Memory B cell (primary cell): Measurements from ENCODE around the gene CABP1.
A peak's percentile ranks its signal among the peaks of the same experiment; 100 is the strongest.
"Not testable (repeated sequence)": the region's sequence is repeated elsewhere in the genome, so short reads cannot be mapped to it uniquely, and the experiment has no call there.

Experiments
- ATAC-seq: fragments of 150-1000 bp; cut with Tn5 transposase; 2 replicates; pipeline ENCODE4 v1.10.0; 2021; ENCODE audit warnings: low read depth, mild to moderate bottlenecking, moderate library complexity
- DNase-seq, 2 donors: peaks; one replicate each; pipeline ENCODE4 v3.0.0; 2022; ENCODE audit warnings: low spot score in 2 of 2
- H3K27ac Mint-ChIP-seq: one replicate; pipeline ENCODE4 v1.8.0; 2022; ENCODE audit warnings: mild to moderate bottlenecking, moderate library complexity, mixed read lengths
- H3K27me3 Mint-ChIP-seq: one replicate; pipeline ENCODE4 v1.8.0; 2022; ENCODE audit warnings: mixed read lengths
- H3K36me3 Mint-ChIP-seq: one replicate; pipeline ENCODE4 v1.8.0; 2022; ENCODE audit warnings: mild to moderate bottlenecking, mixed read lengths
- H3K4me1 Mint-ChIP-seq: one replicate; pipeline ENCODE4 v1.8.0; 2022; ENCODE audit warnings: mixed read lengths
- H3K4me3 Mint-ChIP-seq: one replicate; pipeline ENCODE4 v1.8.0; 2022; ENCODE audit warnings: mild to moderate bottlenecking, moderate library complexity, mixed read lengths
- H3K9me3 Mint-ChIP-seq: one replicate; pipeline ENCODE4 v1.8.0; 2022; ENCODE audit warnings: mixed read lengths

CABP1 gene

DNA sequence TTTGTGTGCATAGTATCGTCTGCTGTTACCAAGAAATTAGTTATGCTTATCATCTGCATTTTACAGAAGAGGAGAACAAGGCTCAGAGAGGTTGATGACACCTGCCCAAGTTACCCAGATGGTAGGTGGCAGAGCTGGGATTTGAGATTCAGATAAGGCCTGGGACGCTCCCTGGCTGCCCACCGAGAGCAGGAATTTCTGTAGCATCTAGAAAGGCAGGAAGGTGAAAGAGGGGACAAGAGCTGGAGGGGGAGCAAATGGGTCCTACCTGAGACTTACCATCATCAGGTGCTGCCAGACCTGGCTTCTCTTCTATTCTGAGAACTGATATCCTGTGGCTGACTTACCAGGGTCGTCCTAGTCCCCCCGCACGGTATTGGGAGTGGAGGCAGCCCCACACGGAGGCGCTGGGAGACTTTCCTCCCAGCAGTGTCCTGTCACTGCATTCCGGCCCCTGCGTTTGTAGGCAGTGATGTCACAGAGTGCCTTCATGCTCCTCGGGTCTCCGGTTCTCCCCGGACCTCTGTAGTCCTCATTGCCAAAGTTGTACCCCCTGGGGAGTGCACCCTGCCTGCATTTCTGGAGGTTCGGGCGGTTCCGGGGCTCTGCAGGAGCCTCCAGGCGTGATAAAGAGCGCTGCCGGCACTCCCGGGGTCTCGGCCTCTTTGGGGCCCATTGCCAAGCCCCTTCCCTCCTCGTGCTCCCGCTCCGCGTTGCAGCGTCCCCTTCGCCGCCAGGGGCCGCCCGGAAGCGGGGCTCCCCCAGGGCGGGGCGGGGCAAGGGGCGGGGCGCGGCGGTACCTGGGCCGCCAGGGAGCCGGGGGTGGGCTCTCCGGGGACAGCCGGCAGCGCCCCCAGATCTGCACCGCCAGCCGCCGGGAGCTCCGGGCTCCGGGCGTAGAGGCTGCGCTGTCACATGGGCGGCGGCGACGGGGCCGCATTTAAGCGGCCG is at the start of gene CABP1:
Gene CABP1, plus strand, starts transcription at position 856 of the 951 bp plus-strand sequence. Its CDS starts 60 bp downstream, at position 916.
- H3K36me3 Mint-ChIP-seq, result peaks cover 2% of the 10 kb centered on the region
- H3K4me3 Mint-ChIP-seq, result peak within 1 kb of the TSS; percentile 84
- ATAC-seq (peak; percentile 82), DNase-seq (peak; percentile 44 to 60)
- peaks cover 1% of the 10 kb centered on the region for H3K9me3 Mint-ChIP-seq
- peaks cover 24% of the 10 kb centered on the region for H3K27me3 Mint-ChIP-seq
- peaks cover 6% of the 10 kb centered on the region for H3K4me1 Mint-ChIP-seq
- H3K27ac Mint-ChIP-seq, result no peak within 1 kb of the TSS

DNA sequence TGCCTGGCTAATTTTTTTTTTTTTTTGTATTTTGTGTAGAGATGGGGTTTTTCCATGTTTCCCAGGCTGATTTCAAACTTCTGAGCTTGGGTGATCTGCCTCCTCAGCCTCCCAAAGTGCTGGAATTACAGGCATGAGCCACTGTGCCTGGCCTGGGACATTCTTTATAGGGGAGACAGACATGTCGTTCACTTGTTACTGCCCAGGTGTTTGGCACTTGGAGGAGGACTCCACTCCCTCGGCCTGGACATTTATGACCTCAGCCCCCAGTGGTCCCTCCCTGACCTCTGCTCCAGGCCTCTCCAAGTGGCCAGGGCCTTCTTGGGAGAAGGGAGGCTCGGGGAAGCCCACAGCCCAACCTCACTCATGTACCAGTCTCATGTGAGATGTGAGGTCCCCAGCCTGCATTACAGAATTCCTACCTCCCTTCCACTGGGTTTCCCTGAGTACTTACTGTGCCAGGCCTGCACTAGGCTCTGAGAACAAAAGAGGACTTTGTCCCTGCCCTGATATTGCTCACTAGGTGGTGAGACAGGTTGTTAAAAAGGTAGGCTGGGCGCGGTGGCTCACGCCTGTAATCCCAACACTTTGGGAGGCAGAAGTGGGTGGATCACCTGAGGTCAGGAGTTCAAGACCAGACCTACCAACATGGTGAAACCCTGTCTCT is 49.6 kb upstream of the CABP1 start:
- Mint-ChIP-seq H3K27ac (no peak overlapping the region), H3K36me3 (no peaks in the 10 kb centered on the region), H3K4me3 (no peak overlapping the region), H3K4me1 (no peaks in the 10 kb centered on the region), H3K9me3 (no peaks in the 10 kb centered on the region), H3K27me3 (peaks cover 2% of the 10 kb centered on the region)
- ATAC-seq (no peak), DNase-seq (no peak)

DNA sequence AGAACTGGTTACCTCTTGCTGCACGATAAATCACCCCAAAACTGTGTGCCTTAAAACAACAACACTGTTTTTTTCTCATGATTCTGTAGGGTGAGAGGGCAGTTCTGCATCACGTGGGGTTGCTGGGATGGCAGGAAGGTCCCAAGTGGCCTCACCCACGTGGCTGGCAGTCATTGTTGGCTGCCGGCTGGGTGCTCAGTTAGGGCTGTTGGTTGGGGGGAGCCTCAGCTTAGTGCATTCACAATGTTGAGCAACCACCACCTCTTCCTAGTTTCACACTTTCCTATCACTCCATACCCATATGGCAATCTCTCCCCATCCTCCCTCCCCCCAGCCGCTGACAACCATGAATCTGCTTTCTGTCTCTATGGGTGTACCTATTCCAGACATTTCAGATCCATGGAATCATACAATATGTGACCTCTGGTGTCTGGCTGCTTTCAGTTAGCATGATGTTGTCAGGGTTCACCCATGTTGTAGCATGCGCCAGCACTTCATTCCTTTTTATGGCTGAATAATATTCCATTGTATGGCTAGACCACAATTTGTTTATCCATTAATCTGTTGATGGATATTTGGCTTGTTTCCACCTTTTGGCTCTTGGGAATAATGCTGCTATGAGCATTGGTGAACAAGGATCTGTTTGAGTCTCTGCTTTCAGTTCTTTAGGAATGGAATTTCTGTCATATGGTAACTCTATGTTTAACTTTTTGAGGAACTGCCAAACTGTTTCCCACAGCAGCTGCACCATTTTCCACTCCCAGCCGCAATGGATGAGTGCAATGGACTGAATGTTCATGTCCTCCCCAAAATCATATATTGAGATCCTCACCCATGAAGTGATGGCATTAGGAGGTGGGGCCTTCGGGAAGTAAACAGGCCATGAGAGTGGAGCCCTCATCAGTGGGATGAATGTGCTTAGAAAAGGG is 48.0 kb upstream of the CABP1 start:
- H3K36me3 Mint-ChIP-seq, result no peaks in the 10 kb centered on the region
- no peaks in the 10 kb centered on the region for H3K4me1 Mint-ChIP-seq
- no peak for ATAC-seq
- no peak overlapping the region for H3K27ac Mint-ChIP-seq
- DNase-seq, result no peak
- peaks cover 4% of the 10 kb centered on the region for H3K27me3 Mint-ChIP-seq
- H3K4me3 Mint-ChIP-seq, result no peak overlapping the region
- no peaks in the 10 kb centered on the region for H3K9me3 Mint-ChIP-seq

DNA sequence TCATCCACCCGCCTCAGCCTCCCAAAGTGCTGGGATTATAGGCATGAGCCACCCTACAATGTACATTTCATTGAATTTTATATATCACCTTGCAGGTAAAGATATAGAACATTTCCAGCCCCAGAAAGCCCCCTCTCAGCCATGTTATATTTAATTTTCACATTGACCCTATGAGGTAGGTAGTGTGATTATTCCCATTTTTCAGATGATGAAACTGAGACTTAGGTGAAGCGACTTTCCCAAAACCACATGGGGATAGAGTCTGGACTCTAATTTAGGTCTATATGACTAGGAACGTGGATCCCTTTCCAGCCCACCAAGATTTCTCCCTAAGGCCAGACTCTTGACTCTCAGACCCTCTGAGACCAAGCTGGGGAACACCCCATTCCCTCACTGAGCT is 43.5 kb upstream of the CABP1 start:
- Mint-ChIP-seq H3K9me3 (no peaks in the 10 kb centered on the region), H3K27me3 (peaks cover 8% of the 10 kb centered on the region), H3K27ac (no peak overlapping the region)

DNA sequence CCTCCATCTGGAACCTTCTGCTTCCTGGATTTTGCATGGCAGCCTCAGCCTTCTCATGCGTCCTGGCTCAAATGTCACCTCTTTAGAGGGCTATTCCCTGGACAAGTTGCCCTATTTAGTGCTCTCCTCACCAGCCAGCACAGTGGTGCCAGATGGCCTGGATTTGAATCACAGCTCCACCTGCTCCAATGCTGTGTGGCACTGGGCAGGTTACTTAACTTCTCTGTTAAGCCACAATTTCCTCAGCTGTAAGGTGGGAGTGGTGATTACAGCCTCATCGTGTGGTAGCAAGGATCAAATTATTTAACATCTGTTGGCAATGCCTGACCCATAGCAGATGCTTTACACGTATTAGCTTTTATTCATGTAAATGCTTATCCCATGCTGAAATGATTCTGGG is 42.6 kb upstream of the CABP1 start:
- H3K4me1 Mint-ChIP-seq, result peaks cover 2% of the 10 kb centered on the region
- no peaks in the 10 kb centered on the region for H3K9me3 Mint-ChIP-seq
- no peaks in the 10 kb centered on the region for H3K36me3 Mint-ChIP-seq
- peaks cover 10% of the 10 kb centered on the region for H3K27me3 Mint-ChIP-seq
- H3K27ac Mint-ChIP-seq, result no peak overlapping the region
- ATAC-seq (no peak), DNase-seq (no peak)
- no peak overlapping the region for H3K4me3 Mint-ChIP-seq

More for the DNA sequence above, 43.5 kb upstream of the CABP1 start:
- no peak for DNase-seq
- ATAC-seq, result no peak
- Mint-ChIP-seq H3K4me3 (no peak overlapping the region), H3K36me3 (no peaks in the 10 kb centered on the region), H3K4me1 (no peaks in the 10 kb centered on the region)

DNA sequence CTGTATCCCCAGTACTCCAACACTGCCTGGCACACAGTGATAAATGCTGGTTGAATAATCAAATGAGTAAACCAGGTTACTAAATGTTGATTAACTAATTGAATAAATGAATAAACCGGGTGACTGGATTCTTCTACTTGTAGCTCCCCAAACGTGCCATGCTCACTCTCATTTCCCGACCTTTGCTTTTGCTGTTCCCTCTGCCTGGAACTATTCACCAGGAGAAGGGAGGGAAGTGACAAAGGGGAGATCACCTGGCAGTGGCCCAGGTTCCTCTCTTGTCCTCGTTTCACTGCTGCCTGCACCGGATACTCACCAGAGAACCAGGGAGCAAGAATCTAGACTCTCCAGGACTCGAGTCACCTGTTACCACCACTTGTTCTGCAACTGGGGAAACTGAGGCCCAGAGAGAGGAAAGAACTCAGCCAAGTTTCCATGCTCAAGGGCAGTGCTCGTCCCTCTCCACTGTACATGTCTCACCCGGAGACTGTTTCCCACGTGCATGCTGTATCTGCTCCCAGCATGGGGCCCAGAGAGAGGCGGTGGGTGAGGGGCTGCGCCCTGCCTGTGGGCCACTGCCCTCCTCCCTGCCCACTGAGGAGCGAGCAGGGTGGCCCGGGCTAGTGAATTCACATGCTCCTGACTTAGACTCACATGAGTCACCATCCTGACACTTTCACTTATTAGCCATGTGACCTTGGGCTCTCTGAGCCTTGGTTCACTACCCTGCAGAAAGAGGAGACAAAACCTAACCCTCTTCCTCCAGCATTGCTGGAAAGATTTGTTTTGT is 41.6 kb upstream of the CABP1 start:
- peaks cover 10% of the 10 kb centered on the region for H3K27me3 Mint-ChIP-seq
- no peak for ATAC-seq
- no peak for DNase-seq
- no peak overlapping the region for H3K4me3 Mint-ChIP-seq
- peaks cover 2% of the 10 kb centered on the region for H3K4me1 Mint-ChIP-seq
- no peak overlapping the region for H3K27ac Mint-ChIP-seq
- H3K36me3 Mint-ChIP-seq, result no peaks in the 10 kb centered on the region
- no peaks in the 10 kb centered on the region for H3K9me3 Mint-ChIP-seq

DNA sequence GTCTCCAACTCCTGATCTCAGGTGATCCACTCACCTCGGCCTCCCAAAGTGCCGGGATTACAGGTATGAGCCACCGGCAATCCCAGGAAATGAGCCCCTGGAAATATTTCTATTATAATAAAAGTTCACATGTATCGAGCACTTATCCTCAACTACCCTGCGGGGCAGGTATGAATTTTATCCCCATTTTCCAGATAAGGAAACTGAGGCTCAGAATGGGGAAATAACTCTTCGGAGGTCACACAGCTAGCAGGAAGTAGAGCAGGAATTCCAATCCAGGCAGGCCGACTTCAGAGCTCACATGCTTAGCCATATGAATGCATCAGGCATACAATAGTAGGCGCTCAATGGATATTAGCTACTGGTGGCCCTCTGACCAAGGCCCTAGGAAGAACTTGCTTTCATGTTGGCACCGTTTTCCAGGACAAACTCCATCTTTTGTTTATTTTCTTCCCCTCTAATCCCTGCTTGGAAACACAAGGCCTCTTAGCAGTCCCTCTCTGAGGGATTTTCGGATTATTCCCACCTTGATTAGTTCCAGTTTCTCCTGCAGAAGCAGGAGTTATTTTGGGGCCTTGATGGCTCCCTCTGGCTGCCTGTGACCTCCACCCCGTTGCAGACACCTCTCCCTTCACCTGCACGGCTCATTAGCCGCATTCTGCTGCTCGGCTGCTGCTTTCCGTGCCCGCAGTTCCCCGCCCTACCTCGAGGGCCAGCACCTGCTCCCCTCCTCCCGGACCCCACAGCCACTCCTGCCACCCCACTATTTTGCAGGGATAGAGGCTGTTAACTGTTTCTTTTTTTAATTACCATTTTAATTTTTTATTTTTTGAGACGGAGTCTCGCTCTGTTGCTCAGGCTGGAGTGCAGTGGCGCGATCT is 40.5 kb upstream of the CABP1 start:
- DNase-seq (no peak), ATAC-seq (no peak)
- peaks cover 2% of the 10 kb centered on the region for H3K4me1 Mint-ChIP-seq
- H3K36me3 Mint-ChIP-seq, result no peaks in the 10 kb centered on the region
- peaks cover 10% of the 10 kb centered on the region for H3K27me3 Mint-ChIP-seq
- H3K4me3 Mint-ChIP-seq, result no peak overlapping the region
- no peaks in the 10 kb centered on the region for H3K9me3 Mint-ChIP-seq
- no peak overlapping the region for H3K27ac Mint-ChIP-seq

DNA sequence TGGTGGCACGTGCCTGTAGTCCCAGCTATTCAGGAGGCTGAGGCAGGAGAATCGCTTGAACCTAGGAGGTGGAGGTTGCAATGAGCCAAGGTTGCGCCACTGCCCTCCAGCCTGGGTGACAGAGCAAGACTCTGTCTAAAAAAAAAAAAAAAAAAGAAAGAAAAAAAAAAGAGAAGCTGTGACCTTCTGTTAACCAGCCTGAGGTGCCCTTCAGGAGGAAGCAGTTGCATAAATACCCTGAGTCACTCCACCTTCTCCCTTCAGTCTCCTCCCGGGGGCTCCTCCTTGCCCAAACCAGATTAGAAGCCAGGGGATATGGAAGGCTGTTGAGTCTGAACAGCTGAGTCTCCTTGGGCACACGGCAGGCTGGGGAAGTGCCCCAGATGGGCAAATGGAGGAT is 38.0 kb upstream of the CABP1 start:
- H3K4me1 Mint-ChIP-seq, H3K9me3 Mint-ChIP-seq, ATAC-seq, DNase-seq, H3K36me3 Mint-ChIP-seq, H3K27me3 Mint-ChIP-seq, H3K4me3 Mint-ChIP-seq, H3K27ac Mint-ChIP-seq: not testable (repeated sequence)

DNA sequence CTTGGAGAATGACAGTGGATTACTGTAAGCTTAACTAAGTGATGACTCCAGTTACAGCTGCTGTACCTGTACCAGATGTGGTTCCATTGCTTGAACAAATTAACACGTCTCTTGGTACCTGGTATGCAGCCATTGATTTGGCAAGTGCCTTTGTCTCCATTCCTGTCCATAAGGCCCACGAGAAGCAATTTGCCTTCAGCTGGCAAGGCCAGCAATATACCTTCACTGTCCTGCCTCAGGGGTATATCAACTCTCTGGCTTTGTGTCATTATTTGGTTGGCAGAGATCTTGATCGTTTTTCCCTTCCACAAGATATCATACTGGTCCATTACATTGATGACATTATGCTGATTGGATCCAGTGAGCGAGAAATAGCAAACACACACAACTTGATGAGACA is 29.9 kb upstream of the CABP1 start:
- no peak overlapping the region for H3K4me3 Mint-ChIP-seq
- H3K36me3 Mint-ChIP-seq, result no peaks in the 10 kb centered on the region
- no peaks in the 10 kb centered on the region for H3K9me3 Mint-ChIP-seq
- peaks cover 8% of the 10 kb centered on the region for H3K27me3 Mint-ChIP-seq
- no peak for ATAC-seq
- H3K27ac Mint-ChIP-seq, result no peak overlapping the region
- DNase-seq, result no peak
- H3K4me1 Mint-ChIP-seq, result no peaks in the 10 kb centered on the region

DNA sequence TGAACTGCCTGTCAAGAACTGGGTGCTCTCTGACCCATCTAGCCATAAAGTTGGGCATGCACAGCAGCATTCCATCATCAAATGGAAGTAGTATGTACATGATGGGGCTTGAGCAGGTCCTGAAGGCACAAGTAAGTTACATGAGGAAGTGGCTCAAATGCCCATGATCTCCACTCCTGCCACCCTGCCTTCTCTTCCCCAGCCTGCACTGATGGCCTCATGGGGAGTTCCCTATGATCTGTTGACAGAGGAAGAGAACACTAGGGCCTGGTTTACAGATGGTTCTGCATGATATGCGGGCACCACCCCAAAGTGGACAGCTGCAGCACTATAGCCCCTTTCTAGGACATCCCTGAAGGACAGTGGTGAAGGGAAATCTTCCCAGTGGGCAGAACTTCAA is 28.9 kb upstream of the CABP1 start:
- H3K4me3 Mint-ChIP-seq, H3K4me1 Mint-ChIP-seq, DNase-seq, H3K27ac Mint-ChIP-seq, H3K27me3 Mint-ChIP-seq, ATAC-seq, H3K9me3 Mint-ChIP-seq, H3K36me3 Mint-ChIP-seq: not testable (repeated sequence)

DNA sequence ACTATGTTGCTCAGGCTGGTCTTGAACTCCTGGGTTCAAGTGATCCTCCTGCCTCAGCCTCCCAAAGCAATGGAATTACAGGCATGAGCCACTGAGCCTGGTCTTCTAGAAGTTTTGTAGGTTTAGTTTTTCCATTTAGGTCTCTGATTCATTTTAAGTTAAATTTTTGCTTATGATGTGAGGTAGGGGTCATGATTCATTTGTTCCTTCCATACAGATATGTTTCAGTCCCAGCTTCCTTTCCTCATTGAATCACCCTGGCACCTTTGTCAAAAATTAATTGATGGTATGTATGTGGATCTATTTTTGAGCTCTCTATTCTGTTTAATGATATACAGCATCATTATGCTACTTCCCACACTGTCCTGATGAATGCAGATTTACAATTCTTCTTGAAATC is 25.6 kb upstream of the CABP1 start:
- no peak for DNase-seq
- Mint-ChIP-seq H3K4me1 (no peaks in the 10 kb centered on the region), H3K9me3 (no peaks in the 10 kb centered on the region), H3K27me3 (peaks cover 11% of the 10 kb centered on the region), H3K27ac (no peak overlapping the region), H3K36me3 (no peaks in the 10 kb centered on the region), H3K4me3 (no peak overlapping the region)
- ATAC-seq, result no peak

DNA sequence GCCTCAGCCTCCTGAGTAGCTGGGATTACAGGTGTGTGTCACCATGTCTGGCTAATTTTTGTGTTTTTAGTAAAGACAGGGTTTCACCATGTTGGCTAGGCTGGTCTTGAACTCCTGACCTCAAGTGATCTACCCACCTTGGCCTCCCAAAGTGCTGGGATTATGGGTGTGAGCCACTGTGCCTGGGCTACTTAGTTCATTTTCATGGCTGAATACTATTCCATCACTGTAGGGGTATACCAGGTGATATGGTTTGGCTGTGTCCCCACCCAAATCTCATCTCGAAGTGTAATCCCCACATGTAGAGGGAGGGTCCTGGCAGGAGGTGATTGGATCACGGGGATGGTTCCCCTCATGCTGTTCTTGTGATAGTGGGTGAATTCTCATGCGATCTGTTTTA is 23.2 kb upstream of the CABP1 start:
- H3K27ac Mint-ChIP-seq, H3K36me3 Mint-ChIP-seq, H3K9me3 Mint-ChIP-seq, H3K4me1 Mint-ChIP-seq, ATAC-seq, DNase-seq, H3K4me3 Mint-ChIP-seq: not testable (repeated sequence)
- H3K27me3 Mint-ChIP-seq, result peaks cover 13% of the 10 kb centered on the region
